T-helper 2 cell treated with Interferon-gamma antibody and Interleukin-4, amounts not matched to agents 5 μg/mL and 100 μg/mL, for 36 hours (primary cell): ENCODE data around the gene CACNA1C.
"Not testable (repeated sequence)": the region's sequence is repeated elsewhere in the genome, so short reads cannot be mapped to it uniquely, and the experiment has no call there.

ENCODE experiments used
- DNase-seq: peaks from one replicate; pipeline ENCODE4 v3.0.0; 2021; ENCODE audit warnings: low spot score
- H3K27ac Mint-ChIP-seq: one replicate; pipeline ENCODE4 v1.8.0; 2021; ENCODE audit warnings: mild to moderate bottlenecking, mixed read lengths
- H3K27me3 Mint-ChIP-seq: one replicate; pipeline ENCODE4 v1.8.0; 2021; ENCODE audit warnings: low read depth, mixed read lengths
- H3K36me3 Mint-ChIP-seq: one replicate; pipeline ENCODE4 v1.8.0; 2021; ENCODE audit warnings: low read depth, mixed read lengths
- H3K4me1 Mint-ChIP-seq: one replicate; pipeline ENCODE4 v1.8.0; 2021; ENCODE audit warnings: low read depth, mixed read lengths
- H3K4me3 Mint-ChIP-seq: one replicate; pipeline ENCODE4 v1.8.0; 2022; ENCODE audit warnings: mild to moderate bottlenecking, moderate library complexity, mixed read lengths
- H3K9me3 Mint-ChIP-seq: one replicate; pipeline ENCODE4 v1.8.0; 2021; ENCODE audit warnings: mixed read lengths

CACNA1C gene

DNA sequence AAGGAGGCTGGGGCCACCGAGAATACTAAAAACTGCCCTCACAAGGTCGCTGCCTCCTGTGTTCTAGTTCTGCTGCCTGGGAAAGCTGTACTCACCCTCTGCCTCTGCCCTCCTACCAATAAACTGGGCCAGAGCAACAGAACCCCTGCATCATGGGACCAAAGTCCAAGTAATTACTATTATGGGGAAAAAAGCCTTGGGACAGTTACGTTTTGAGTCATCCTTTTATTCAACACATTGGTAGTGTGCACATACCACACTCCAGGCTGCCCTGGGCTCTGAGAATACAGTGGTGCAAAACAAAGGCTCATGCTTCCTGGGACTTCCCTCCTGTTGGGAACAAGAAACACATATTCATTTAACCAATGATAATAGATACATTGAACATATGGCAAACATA lies 49.0 kb downstream of the CACNA1C start:
- no peak for DNase-seq
- Mint-ChIP-seq H3K4me3 (no peak overlapping the region), H3K36me3 (no peaks in the 10 kb centered on the region), H3K27me3 (no peaks in the 10 kb centered on the region), H3K9me3 (no peaks in the 10 kb centered on the region), H3K4me1 (no peaks in the 10 kb centered on the region), H3K27ac (no peak overlapping the region)

DNA sequence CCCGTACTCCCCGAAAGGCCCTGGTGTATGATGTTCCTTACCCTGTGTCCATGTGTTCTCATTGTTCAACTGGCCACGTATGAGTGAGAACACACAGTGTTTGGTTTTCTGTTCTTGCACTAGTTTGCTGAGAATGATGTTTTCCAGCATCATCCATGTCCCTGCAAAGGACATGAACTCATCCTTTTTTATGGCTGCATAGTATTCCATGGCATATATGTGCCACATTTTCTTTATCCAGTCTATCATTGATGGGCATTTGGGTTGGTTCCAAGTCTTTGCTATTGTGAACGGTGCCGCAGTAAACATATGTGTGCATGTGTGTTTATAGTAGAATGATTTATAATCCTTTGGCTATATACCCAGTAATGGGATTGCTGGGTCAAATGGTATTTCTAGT lies 49.9 kb downstream of the CACNA1C start:
- not testable (repeated sequence) for H3K27ac Mint-ChIP-seq, DNase-seq, H3K27me3 Mint-ChIP-seq, H3K36me3 Mint-ChIP-seq, H3K4me3 Mint-ChIP-seq, H3K9me3 Mint-ChIP-seq, H3K4me1 Mint-ChIP-seq

DNA sequence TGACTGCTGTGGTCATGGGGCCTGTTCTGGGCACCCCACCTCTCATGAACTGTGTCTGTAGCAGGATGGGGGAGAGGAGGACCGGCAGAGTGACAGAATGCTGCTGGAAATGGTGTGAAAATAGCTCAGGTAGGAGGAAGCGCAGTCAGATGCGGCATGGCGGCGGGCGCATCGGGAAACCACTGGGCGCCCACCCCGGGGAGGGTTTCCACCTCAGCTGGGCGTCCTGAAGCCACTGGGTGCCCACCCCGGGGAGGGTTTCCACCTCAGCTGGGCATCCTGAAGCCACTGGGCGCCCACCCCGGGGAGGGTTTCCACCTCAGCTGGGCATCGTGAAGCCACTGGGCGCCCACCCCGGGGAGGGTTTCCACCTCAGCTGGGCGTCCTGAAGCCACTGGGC lies 52.6 kb downstream of the CACNA1C start:
- not testable (repeated sequence) for H3K9me3 Mint-ChIP-seq, H3K4me1 Mint-ChIP-seq, H3K4me3 Mint-ChIP-seq, H3K36me3 Mint-ChIP-seq, H3K27ac Mint-ChIP-seq, H3K27me3 Mint-ChIP-seq, DNase-seq

- Mint-ChIP-seq H3K4me3 (no peak overlapping the region), H3K36me3 (no peaks in the 10 kb centered on the region), H3K4me1 (no peaks in the 10 kb centered on the region), H3K27me3 (no peaks in the 10 kb centered on the region), H3K27ac (no peak overlapping the region), H3K9me3 (no peaks in the 10 kb centered on the region)
- DNase-seq, result no peak
These were observed 55.4 kb downstream of the CACNA1C start for GRCh38 chr12:2108166-2108565.

DNA sequence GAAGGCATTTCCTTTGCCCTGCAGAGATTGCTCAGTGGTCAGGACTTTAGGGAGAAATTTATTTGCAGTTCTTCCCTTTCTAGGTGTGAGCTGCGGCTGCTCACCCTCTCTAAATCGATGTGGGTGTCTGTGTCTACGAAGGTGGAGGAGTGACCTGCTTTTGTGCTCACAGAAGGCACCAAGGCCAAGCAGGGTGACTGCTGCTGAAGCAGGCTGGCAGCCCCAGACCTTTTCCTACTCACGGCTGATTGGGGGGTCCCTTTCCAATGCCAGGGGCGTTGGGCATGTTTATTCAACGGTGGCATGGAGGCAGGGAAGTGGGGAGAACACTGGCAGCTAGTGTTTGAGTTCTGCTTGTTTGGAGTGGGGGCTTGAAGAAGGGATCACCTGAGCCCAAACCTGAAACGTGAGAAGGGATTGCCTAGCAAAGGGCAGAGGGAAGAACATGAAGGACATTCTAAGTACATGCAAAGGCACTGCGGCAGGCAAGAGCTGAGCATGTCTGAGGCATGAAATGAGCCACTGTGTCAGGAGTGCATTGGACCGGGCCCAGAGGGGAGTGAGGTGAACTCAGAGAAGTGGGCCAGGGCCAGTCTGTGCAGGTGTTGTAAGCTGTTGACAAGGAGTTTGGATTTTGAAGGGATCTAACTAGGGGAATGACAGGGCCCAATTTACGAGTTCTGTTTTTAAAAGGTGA lies 56.3 kb downstream of the CACNA1C start:
- H3K27me3 Mint-ChIP-seq, result no peaks in the 10 kb centered on the region
- DNase-seq, result no peak
- no peaks in the 10 kb centered on the region for H3K9me3 Mint-ChIP-seq
- H3K4me3 Mint-ChIP-seq, result no peak overlapping the region
- H3K4me1 Mint-ChIP-seq, result no peaks in the 10 kb centered on the region
- no peaks in the 10 kb centered on the region for H3K36me3 Mint-ChIP-seq
- H3K27ac Mint-ChIP-seq, result no peak overlapping the region

DNA sequence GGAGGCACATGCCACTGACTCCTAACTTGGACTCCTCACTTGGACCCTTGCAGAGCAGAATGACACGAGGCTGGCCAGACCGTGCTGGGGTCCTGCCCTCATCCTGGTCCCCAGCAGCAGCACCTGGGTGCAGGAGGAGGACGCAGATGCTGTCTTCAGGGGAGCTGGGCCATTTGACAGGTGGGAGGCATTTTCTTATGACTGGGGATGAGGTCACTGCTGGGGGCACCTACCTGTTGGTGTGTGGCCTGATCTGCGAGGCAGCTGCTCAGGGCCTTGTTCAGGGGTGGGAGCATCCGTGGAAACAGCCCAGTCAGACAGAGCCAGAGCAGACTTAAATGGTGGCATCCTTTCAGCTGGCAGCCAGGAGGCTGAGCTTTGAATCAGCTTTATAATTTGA lies 57.3 kb downstream of the CACNA1C start:
- DNase-seq, result no peak
- no peaks in the 10 kb centered on the region for H3K4me1 Mint-ChIP-seq
- H3K27ac Mint-ChIP-seq, result no peak overlapping the region
- H3K27me3 Mint-ChIP-seq, result no peaks in the 10 kb centered on the region
- H3K36me3 Mint-ChIP-seq, result no peaks in the 10 kb centered on the region
- no peaks in the 10 kb centered on the region for H3K9me3 Mint-ChIP-seq
- no peak overlapping the region for H3K4me3 Mint-ChIP-seq

DNA sequence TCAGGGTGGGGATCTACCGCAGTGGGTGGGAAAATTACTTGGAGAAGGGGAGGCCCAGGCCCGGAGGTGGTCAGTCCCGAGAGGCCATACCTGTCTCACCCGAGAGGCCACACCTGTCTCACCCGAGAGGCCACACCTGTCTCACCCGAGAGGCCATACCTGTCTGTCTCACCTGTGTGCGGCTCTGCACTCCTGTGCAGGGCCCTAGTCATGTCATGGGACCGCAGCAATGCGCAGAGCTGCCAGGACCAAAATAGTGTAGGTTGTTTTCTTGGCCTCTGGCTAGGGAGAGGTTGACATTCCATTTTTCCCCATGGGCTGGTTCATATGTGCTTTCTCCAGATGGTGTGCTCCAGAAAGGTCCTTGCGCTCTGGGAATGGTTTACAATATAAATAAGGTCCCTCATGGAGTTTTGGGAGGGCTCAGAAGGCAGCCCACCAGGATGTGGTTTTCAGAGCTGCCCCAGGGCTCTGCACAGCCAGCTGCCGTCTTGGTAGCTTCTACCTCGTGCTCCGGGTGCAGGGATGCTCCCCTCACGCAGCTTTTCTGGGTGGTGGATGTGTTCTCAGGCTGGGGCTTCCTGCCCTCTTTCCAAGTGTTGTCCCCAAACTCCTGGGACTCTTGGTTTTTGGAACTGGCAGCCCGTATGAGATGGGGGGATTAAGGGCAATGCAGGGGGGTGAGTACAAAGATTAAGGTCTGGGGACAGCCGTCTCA lies 58.2 kb downstream of the CACNA1C start:
- no peaks in the 10 kb centered on the region for H3K36me3 Mint-ChIP-seq
- H3K4me3 Mint-ChIP-seq, result no peak overlapping the region
- H3K9me3 Mint-ChIP-seq, result no peaks in the 10 kb centered on the region
- no peak for DNase-seq
- no peaks in the 10 kb centered on the region for H3K27me3 Mint-ChIP-seq
- H3K4me1 Mint-ChIP-seq, result no peaks in the 10 kb centered on the region
- H3K27ac Mint-ChIP-seq, result no peak overlapping the region

DNA sequence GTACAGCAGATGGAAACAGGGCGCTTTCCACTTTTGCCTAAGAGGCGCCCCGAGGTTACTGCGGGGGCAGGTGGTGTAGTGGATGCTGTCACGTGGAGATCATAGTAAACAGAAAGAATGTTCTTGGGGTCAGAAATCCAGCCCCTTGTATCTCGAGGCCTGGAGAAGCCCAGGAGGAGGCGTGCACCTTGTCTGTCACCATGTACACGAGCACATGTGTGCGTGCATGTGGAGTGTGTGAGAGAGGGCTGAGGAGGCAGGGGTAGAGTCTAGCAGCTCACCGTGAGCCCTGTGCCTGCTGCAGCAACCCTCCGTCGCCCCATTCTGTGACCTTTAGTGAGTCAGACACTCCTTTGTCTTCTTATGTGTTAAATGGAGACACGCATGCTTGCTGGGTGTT lies 59.0 kb downstream of the CACNA1C start:
- Mint-ChIP-seq H3K4me3 (no peak overlapping the region), H3K36me3 (no peaks in the 10 kb centered on the region), H3K27ac (no peak overlapping the region), H3K27me3 (no peaks in the 10 kb centered on the region), H3K9me3 (no peaks in the 10 kb centered on the region), H3K4me1 (no peaks in the 10 kb centered on the region)
- DNase-seq, result no peak

- H3K4me1 Mint-ChIP-seq, result no peaks in the 10 kb centered on the region
- H3K36me3 Mint-ChIP-seq, result no peaks in the 10 kb centered on the region
- no peak for DNase-seq
- H3K27me3 Mint-ChIP-seq, result no peaks in the 10 kb centered on the region
- no peak overlapping the region for H3K4me3 Mint-ChIP-seq
- H3K27ac Mint-ChIP-seq, result no peak overlapping the region
- no peaks in the 10 kb centered on the region for H3K9me3 Mint-ChIP-seq
These were observed 59.6 kb downstream of the CACNA1C start for GRCh38 chr12:2112401-2112800.

GRCh38 chr12:2113119-2113912 lies 60.5 kb downstream of the CACNA1C start:
- Mint-ChIP-seq H3K9me3 (no peaks in the 10 kb centered on the region), H3K4me3 (no peak overlapping the region), H3K4me1 (no peaks in the 10 kb centered on the region), H3K27me3 (no peaks in the 10 kb centered on the region), H3K27ac (no peak overlapping the region), H3K36me3 (no peaks in the 10 kb centered on the region)
- no peak for DNase-seq

- H3K27me3 Mint-ChIP-seq, result no peaks in the 10 kb centered on the region
- no peaks in the 10 kb centered on the region for H3K36me3 Mint-ChIP-seq
- H3K9me3 Mint-ChIP-seq, result no peaks in the 10 kb centered on the region
- H3K27ac Mint-ChIP-seq, result no peak overlapping the region
- no peak overlapping the region for H3K4me3 Mint-ChIP-seq
- no peaks in the 10 kb centered on the region for H3K4me1 Mint-ChIP-seq
- no peak for DNase-seq
These were observed 61.3 kb downstream of the CACNA1C start for GRCh38 chr12:2114071-2114470.

- no peak for DNase-seq
- Mint-ChIP-seq H3K4me1 (no peaks in the 10 kb centered on the region), H3K36me3 (no peaks in the 10 kb centered on the region), H3K4me3 (no peak overlapping the region), H3K27ac (no peak overlapping the region), H3K27me3 (no peaks in the 10 kb centered on the region), H3K9me3 (no peaks in the 10 kb centered on the region)
These were observed 62.5 kb downstream of the CACNA1C start for GRCh38 chr12:2115101-2115845.

DNA sequence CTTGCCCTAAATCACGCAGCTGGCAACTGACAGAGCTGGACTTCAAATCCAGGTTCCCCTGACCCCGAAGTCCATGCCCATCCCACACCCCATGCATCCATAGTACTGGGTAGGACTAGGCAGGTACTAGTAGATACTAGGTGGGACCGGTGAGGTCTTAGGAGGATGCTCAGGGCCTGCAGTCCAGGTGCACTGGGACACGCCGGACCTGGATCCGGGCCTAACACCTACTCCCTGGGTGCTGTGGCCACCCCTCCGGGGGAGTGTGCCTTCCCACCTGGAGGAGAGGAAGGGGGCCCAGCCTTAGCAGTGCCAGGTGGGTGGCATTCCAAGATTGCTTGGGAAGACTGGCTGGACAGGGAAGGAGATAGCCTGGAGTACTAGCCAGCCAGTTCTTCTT lies 64.8 kb downstream of the CACNA1C start:
- Mint-ChIP-seq H3K27ac (no peak overlapping the region), H3K4me3 (no peak overlapping the region), H3K36me3 (no peaks in the 10 kb centered on the region), H3K9me3 (no peaks in the 10 kb centered on the region), H3K4me1 (no peaks in the 10 kb centered on the region), H3K27me3 (no peaks in the 10 kb centered on the region)
- DNase-seq, result no peak

DNA sequence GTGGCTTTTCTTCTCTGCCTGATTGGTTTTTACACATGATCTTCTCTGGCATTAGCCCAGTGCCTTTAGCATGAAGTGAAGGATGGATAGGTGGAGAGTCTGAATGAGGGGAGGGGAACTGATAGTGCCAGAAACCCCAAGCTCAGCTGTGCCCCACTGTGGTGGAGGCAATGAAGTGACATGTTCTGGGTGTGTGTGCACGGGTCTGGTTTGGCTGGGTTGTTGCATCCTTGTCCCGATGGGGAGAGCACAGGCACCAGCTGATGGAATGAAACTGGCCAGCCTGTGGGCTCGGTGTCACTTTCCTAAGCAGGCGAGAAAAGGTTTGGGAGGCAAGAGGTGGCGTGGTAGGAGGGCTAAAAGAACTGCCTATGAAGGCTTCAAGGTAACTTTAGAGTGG lies 65.3 kb downstream of the CACNA1C start:
- H3K27ac Mint-ChIP-seq, result no peak overlapping the region
- H3K27me3 Mint-ChIP-seq, result no peaks in the 10 kb centered on the region
- H3K9me3 Mint-ChIP-seq, result no peaks in the 10 kb centered on the region

More for the DNA sequence above, 65.3 kb downstream of the CACNA1C start:
- Mint-ChIP-seq H3K4me3 (no peak overlapping the region), H3K36me3 (no peaks in the 10 kb centered on the region), H3K4me1 (no peaks in the 10 kb centered on the region)
- no peak for DNase-seq
